ENCODE measurements around the gene ADISSP.

ADISSP gene

DNA sequence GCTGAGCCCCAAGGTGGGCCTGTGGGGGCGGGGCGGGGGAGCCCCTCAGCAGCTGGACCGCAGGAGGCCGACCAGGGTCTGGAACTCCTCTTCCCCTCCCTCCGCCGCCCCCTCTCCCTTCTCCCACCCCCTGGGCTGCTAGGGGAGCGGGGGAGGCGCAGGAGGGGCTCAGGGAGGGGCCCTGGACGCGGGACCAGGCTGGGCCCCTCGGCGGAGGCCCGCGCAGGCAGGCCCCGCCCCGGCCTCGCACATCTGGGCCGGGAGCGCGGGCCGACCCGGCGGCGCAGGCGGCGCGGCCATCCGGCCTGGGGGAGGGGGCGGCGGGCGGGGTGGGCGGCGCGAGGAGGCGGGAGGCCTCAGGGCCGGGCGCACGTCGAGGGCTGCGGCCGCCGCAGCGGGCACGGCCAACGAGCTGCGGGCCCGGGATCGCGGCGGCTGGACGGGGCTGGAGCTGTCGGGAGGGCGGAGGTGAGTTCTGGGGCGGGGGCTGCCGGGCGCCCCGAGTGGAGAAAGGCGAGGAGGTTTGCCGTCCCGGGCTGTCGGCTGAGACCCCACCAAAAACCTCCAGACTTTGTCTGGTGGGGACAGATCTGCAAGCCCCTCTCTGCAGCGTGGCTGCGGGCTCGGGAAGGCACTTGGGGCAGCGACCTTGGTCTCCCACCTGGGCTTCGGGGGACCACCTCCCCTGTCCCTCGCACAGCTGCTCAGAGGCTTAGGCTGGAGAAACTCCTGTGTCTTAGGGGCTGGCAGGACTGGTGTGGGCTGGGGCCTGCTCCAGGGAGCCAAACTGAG, 35.0 kb downstream of the ADISSP start, which contains the start of gene HSPA12B:
Gene HSPA12B (plus strand): TSS at position 359 of the 792 bp plus-strand sequence. CDS start 5,990 bp downstream, outside the sequence.
- TF ChIP-seq, protein P1, sequence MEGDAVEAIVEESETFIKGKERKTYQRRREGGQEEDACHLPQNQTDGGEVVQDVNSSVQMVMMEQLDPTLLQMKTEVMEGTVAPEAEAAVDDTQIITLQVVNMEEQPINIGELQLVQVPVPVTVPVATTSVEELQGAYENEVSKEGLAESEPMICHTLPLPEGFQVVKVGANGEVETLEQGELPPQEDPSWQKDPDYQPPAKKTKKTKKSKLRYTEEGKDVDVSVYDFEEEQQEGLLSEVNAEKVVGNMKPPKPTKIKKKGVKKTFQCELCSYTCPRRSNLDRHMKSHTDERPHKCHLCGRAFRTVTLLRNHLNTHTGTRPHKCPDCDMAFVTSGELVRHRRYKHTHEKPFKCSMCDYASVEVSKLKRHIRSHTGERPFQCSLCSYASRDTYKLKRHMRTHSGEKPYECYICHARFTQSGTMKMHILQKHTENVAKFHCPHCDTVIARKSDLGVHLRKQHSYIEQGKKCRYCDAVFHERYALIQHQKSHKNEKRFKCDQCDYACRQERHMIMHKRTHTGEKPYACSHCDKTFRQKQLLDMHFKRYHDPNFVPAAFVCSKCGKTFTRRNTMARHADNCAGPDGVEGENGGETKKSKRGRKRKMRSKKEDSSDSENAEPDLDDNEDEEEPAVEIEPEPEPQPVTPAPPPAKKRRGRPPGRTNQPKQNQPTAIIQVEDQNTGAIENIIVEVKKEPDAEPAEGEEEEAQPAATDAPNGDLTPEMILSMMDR (conservative IDR thresholded peaks at IDR 0.05; ENCODE audit: control insufficient read depth, insufficient read depth, low read depth, low read length) = no peak
- no peak within 1 kb of the TSS for H3K4me3 ChIP-seq (ENCODE audit: control insufficient read depth, low read depth, low read length)
- no peak for DNase-seq (ENCODE audit: low read depth)

DNA sequence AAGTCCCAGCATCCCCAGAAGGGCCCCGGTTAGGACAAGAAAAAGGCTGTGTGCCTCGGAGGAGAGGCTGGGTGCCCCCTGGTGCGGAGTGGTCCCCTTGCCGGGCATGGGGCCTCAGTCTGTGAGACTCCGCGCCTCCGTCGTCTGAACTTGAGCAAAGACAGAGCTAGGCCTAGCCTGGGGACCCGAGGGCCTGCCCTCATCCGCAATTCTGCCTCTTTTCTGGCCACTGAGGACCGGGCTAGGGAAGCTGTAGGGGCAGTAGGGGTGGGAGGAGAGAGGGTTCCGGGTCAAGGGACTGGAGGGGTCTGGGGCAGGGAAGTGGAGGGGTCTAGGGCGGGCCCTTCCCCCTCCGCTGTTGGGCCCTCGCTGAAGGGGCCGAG, 35.6 kb downstream of the ADISSP start:
- H3K4me3 ChIP-seq (ENCODE audit: control insufficient read depth, low read depth, low read length) = no peak overlapping the region
- TF ChIP-seq, protein P1 (conservative IDR thresholded peaks at IDR 0.05; ENCODE audit: control insufficient read depth, insufficient read depth, low read depth, low read length) = no peak
- no peak for DNase-seq (ENCODE audit: low read depth)

DNA sequence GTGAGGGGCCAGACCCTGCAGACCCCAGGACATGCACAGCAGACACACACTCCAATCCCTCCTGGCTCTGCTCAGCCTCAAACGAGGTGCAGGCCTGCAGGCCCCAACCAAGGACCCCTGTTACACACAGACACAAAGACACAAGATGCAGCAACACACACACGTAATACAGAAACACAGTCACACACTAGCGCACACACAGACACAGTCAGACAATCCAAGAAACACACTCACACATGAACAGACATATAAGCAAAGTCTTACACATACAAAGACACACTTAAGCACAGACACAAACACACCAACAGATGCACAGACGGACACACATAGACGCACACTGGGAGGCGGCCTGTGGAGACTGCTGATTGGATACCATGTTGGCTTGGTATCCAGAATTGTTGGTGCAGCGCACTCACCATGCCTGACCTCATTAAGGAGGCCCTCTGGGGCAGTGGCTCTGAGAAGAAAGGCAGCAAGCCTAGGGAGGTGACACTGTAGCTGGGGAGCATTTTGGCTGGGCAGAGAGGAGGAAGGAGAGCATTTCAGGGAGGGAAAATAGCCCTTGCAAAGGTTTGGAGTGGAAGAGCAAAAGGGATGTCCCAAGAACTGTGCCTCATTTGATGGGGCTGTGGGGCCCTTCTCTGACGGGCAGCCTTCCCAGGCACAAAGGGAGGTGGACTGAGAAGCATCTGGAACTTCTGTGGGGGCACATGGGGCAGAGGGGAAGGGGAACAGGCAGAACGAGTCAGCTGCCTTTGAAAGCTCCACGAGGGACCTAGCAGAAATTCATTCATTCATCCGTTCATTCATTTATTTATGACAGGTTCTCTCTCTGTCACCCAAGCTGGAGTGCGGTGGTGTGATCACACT, 36.5 kb downstream of the ADISSP start:
- H3K4me3 ChIP-seq (ENCODE audit: control insufficient read depth, low read depth, low read length) = no peak overlapping the region
- TF ChIP-seq, protein P1 (conservative IDR thresholded peaks at IDR 0.05; ENCODE audit: control insufficient read depth, insufficient read depth, low read depth, low read length) = no peak
- no peak for DNase-seq (ENCODE audit: low read depth)

DNA sequence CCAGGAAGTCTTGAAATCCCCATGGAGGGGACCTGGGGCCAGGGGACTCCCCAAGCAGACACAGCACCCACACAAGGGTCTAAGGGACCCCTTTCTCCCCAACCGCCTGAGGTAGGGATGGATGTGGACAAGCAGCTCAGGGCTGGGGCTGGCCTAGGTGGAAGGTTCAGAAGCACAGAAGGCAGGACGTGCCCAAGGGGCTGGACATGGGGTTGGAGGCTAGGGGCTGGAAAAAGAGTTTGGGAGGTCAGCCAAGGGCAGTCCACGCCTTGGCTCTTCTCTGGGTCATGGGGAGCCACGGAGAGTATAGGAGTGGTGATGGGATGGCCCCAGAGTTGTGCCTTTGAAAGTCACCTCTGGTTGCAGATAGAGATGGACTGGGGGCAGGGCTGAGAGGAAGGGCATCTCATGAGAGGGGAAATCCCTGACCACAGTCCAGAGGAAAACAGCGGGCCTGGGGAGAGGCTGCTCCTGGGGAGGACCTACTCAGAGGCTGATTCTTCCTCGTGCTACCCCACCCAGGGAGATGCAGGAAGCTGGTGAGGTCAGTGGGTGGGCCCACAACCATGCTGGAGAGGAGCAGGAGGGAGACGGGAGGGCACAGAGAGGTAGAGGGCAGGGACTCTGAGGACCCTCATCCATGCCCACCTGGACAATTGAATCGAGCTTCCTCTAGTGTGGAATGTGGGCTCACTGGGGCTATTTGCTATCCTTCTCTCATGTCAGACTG, 37.6 kb downstream of the ADISSP start:
- no peak for DNase-seq (ENCODE audit: low read depth)

DNA sequence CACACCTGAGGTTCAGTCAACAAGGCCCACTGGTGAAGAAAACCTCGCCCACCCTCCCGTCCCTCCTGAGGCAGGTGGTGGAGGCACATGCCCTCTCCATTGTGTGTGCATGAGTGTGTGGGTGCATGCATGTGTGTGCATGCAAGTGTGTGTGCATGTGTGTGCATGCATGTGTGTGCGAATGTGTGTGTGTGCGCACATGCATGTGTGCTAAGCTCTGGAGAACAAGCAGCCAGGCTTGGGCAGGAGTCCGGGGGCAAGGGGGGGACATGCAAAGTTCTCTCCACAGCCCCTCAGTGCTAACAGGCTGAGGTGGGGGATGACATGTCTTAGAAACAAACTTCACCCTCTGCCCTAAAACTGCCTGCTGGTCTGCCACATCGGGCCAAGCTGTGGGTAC, 38.2 kb downstream of the ADISSP start:
- TF ChIP-seq, protein P1 (conservative IDR thresholded peaks at IDR 0.05; ENCODE audit: control insufficient read depth, insufficient read depth, low read depth, low read length) = no peak
- H3K4me3 ChIP-seq (ENCODE audit: control insufficient read depth, low read depth, low read length) = no peak overlapping the region
- no peak for DNase-seq (ENCODE audit: low read depth)

More for the DNA sequence above, 37.6 kb downstream of the ADISSP start:
- TF ChIP-seq, protein P1 (conservative IDR thresholded peaks at IDR 0.05; ENCODE audit: control insufficient read depth, insufficient read depth, low read depth, low read length) = no peak
- no peak overlapping the region for H3K4me3 ChIP-seq (ENCODE audit: control insufficient read depth, low read depth, low read length)

DNA sequence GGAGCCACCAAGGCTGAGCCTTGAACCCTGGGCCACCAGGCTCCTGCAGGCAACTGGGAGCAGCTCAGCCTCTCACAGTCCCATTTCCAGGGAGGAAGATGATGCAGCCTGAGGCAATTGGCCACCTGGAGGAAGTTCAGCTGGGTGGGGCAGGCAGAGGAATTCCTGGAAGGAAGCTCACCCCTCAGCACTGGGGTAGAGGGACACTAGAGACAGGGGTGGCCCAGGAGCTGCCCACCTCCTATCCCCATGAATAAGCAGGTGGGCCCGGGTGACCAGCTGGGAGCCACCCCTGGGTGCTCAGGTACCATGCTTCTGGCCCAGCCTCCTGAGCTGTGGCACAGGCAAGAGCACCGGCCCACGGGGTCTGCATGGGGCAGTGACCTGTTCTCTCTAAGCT, 38.7 kb downstream of the ADISSP start:
- TF ChIP-seq, protein P1 (conservative IDR thresholded peaks at IDR 0.05; ENCODE audit: control insufficient read depth, insufficient read depth, low read depth, low read length) = no peak
- DNase-seq (ENCODE audit: low read depth) = no peak
- no peak overlapping the region for H3K4me3 ChIP-seq (ENCODE audit: control insufficient read depth, low read depth, low read length)
